Measurements from ENCODE around the gene FRMD4A.
"Not testable (repeated sequence)": the region's sequence is repeated elsewhere in the genome, so short reads cannot be mapped to it uniquely, and the experiment has no call there.

Gene FRMD4A

DNA sequence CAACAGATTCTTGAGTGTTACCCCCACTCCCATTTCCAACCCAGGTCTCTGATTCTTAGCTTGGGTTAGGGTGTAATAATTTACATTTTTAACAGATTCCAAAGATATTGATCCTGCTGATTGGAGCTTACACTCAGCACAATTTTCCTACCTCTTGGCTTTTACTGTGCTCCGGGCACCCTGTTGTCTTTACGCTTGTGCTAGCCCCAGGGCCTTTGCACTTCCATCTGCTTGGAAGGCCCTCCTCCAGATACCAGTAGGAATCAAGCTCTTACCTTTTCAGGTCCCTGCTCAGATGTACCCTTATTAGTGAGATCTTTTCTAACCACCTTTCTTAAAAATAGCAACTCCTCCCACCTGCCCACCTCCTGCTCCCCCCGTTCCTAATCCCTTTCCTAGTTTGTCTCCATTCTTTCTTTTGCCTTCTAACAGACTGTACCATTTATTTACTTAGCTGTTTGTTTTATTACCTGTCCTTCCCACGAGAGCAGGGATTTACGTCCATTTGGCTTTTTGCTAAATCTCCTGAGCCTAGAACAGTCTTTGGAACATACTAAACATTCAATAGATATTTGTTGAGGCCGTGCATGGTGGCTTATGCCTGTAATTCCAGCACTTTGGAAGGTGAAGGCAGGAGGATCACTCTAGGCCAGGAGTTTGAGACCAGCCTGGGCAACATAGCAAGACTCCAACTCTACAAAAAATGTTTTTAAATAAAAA is 427.7 kb downstream of the FRMD4A start:
- no peak for DNase-seq

DNA sequence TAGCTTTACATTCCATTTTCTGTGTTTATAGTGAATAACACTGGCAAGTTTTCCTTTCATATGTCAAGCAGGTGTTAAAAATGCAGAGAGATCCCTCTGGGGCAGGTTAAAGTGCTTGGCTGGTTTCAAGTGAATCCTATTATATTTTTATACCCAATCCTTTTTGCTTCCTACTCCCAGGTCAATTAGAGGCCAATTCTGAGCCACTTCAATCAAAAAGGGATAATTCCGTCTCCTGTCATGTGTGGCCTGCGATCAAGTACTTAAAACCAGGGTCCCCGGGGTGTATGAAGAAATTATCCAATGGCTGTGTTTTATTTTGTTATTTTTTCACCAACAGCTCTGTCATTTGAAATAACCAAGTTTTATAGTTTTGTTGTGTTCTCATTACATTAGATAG is 430.8 kb downstream of the FRMD4A start:
- DNase-seq = no peak

GRCh38 chr10:13896146-13896545 is 434.6 kb downstream of the FRMD4A start:
- not testable (repeated sequence) for DNase-seq

- DNase-seq = no peak
Observed at GRCh38 chr10:13894412-13895093, 436.2 kb downstream of the FRMD4A start.

- DNase-seq = no peak
Observed at GRCh38 chr10:13893926-13894325, 436.8 kb downstream of the FRMD4A start.

- no peak for DNase-seq
Observed at GRCh38 chr10:13892871-13893270, 437.9 kb downstream of the FRMD4A start.

GRCh38 chr10:13892001-13892491 is 438.7 kb downstream of the FRMD4A start:
- no peak for DNase-seq

GRCh38 chr10:13891128-13892000 is 439.4 kb downstream of the FRMD4A start:
- DNase-seq = no peak

DNA sequence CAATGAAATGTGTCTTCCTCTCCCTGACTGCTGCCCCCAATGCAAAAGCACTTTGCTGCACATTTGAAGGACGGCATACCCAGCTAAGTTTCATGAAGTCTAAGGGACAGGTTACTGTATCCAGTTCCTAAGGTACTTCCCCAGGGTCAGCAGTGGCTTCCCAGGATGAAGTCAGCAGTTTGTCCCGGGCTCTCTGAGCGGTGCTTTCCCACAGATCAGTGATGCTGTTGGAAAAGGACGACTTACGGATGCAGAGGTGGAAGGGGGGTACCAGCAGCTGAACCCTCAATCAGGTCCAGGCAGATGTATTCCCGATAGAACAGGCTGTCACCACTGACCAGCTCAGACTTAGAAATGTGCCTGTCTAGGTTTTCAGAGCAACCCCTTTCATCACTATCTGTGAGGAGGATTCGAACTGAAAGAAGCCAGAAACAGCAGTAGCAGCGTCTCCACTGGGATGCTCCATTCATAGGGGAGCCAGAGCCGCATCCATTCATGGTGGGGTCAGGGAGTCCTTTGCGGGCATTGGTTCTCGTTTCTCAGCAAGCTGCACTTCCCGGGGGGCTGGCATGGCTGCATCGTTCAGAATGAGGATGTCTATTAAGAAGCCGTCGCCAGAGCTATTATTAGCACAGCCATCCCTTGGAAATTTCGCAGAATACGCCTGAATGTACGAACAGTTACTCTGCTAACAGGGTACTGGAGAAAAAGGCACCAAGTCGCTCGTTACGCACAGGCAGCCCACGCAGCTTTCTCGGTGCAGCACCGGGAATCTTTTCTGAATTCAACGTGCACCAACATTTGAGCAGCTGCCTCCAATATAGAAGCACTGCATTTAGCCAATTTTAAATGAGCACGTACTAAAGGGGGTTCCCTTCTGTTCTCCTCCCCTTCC is 440.2 kb downstream of the FRMD4A start:
- no peak for DNase-seq

- no peak for DNase-seq
Observed at GRCh38 chr10:13887761-13888160, 443.0 kb downstream of the FRMD4A start.

- no peak for DNase-seq
Observed at GRCh38 chr10:13885238-13885990, 445.3 kb downstream of the FRMD4A start.

DNA sequence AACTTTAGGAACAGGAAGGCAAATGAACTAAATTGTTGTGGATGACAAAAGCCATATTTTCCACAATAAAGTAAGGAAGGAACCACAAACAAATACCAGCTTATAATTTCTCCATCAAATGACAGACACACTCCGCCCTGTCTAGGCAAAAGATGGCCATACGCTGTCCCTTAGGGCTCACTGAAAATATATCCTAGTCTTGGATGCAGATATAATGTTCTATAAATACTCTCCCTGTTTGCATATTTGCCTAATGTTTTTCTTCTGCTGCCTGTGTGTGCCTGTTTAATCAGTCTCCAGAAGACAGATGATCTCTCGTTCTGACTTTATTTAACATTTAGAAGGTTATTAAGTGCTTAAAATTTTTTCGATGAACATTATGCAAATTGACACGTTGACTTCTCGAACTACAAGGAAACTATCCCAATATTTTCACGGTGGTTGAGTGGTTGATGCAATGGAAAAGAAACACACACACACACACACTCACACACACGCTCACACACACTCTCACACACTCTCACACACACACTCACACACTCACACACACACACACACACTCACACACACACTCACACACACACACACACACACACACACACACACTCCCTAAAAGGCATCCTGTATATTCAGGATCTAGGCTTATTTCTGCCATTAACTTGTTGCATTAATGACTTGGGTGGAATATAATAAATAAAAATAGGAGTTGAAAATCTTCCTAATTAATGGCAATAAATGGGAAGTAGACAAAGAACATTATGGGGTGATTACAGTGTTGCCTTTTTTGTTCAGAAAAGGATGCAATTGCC is 446.9 kb downstream of the FRMD4A start:
- no peak for DNase-seq

GRCh38 chr10:13882119-13882711 is 448.5 kb downstream of the FRMD4A start:
- no peak for DNase-seq

DNA sequence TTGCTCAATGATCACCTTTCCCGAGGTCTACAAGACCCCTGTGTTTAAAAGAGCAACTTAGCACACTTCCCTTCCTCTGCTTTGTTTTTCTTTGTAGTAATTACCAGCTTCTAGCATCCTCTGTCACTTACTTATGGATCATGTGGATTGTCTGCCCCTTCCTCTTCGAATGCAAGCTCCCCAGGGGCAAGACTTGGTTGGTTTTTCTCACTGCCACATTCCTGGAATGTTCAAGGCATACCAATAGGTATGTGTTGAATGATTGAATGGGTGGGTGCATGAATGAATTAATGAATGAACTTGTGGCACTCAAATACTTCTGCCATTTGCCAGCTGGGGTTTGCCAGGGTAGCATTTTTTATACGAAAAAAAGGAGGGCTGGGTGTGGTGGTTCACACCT is 450.0 kb downstream of the FRMD4A start:
- no peak for DNase-seq

- no peak for DNase-seq
Observed at GRCh38 chr10:13877154-13877909, 453.4 kb downstream of the FRMD4A start.

DNA sequence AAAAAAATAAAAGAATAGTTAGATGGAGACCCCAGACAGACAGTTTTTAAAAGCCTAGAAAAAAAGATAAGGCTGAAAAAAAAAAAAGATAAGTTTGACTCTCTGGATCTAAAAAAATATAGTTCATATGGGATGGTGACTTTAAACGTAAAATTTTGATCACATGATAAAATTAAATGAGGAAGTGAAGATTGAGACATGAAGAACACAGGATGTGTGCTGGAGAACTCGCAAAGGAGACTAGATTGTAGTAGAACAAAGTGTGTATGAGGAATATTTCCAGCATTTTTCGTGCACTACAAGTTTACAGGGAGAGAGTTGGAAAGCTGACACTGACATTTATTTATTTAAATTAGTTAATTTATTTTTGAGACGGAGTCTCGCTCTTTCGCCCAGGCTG is 457.5 kb downstream of the FRMD4A start:
- no peak for DNase-seq

GRCh38 chr10:13872411-13872810 is 458.3 kb downstream of the FRMD4A start:
- DNase-seq = no peak

DNA sequence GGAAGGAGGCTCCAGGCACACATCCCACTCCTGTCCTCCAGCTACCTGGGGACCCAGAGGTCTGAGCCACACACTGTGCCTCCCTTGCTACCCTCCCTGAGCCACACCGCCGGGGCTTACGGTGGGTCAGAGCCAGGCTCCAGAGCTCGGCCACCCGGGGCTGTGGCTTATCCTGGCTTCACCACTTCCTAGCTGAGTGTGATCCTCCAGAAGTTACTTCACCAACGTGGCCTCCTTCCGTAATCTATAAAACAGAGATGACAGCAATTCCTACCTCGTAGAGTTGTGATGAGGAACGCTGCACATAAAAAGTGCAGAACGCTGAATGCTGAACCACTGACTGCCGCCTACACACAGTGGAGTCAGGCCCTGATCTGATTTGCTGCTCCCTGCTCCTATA is 458.9 kb downstream of the FRMD4A start:
- no peak for DNase-seq

GRCh38 chr10:13871011-13871410 is 459.7 kb downstream of the FRMD4A start:
- no peak for DNase-seq

- no peak for DNase-seq
Observed at GRCh38 chr10:13869295-13869664, 461.4 kb downstream of the FRMD4A start.

Data from NCI-H1436 (cell line).